ENCODE data around the gene NFIB. TPM values are rescaled to one million over a fixed set of nuclear protein-coding genes. Genes with fewer than 3 reads are reported as not detected.

The NFIB gene
- total and polyA plus RNA-seq, 2 donors from 2014 or later = 15.6 to 112 TPM

- no peak for FAIRE-seq
- no peak for TF ChIP-seq CTCF (IDR thresholded peaks at IDR 0.05; ENCODE audit: borderline replicate concordance, extremely low read depth, insufficient read depth)
- no peak overlapping the region for H3K4me3 ChIP-seq (ENCODE audit: low read length in 3 of 3)
- intact Hi-C loops (cut with DNase I) = no loop called here
- no peak for DNase-seq
- no peak overlapping the region for H3K9ac ChIP-seq (ENCODE audit: low read length in 3 of 3)
- no peaks in the 10 kb centered on the region for H3K36me3 ChIP-seq (ENCODE audit: control insufficient read depth in 2 of 3, insufficient read depth in 3 of 3, low read length in 3 of 3)
- no peak overlapping the region for H3K27ac ChIP-seq (ENCODE audit: low read depth in 2 of 2, low read length in 2 of 2)
- peaks cover 4% of the 10 kb centered on the region for H3K27me3 ChIP-seq (ENCODE audit: control insufficient read depth, insufficient read depth, low read length)
- H3K9me3 ChIP-seq (ENCODE audit: control insufficient read depth in 2 of 3, insufficient read depth in 1 of 3, low read length in 3 of 3) = no peaks in the 10 kb centered on the region
- H3K4me1 ChIP-seq (ENCODE audit: control insufficient read depth in 2 of 3, insufficient read depth in 2 of 3, low read depth in 1 of 3, low read length in 3 of 3) = no peaks in the 10 kb centered on the region
These were observed 22.3 kb upstream of the NFIB start for GRCh38 chr9:14336244-14336643.

- Histone ChIP-seq H3K27ac (ENCODE audit: low read depth in 2 of 2, low read length in 2 of 2) (no peak overlapping the region), H3K36me3 (ENCODE audit: control insufficient read depth in 2 of 3, insufficient read depth in 3 of 3, low read length in 3 of 3) (no peaks in the 10 kb centered on the region), H3K9ac (ENCODE audit: low read length in 3 of 3) (no peak overlapping the region), H3K4me3 (ENCODE audit: low read length in 3 of 3) (no peak overlapping the region), H3K27me3 (ENCODE audit: control insufficient read depth, insufficient read depth, low read length) (peaks cover 7% of the 10 kb centered on the region), H3K4me1 (ENCODE audit: control insufficient read depth in 2 of 3, insufficient read depth in 2 of 3, low read depth in 1 of 3, low read length in 3 of 3) (no peaks in the 10 kb centered on the region), H3K9me3 (ENCODE audit: control insufficient read depth in 2 of 3, insufficient read depth in 1 of 3, low read length in 3 of 3) (no peaks in the 10 kb centered on the region)
- FAIRE-seq (no peak), DNase-seq (no peak)
- intact Hi-C loops (cut with DNase I) = no loop called here
- no peak for TF ChIP-seq CTCF (IDR thresholded peaks at IDR 0.05; ENCODE audit: borderline replicate concordance, extremely low read depth, insufficient read depth)
These were observed 17.2 kb upstream of the NFIB start for GRCh38 chr9:14331120-14331519.

- no peak for TF ChIP-seq CTCF (IDR thresholded peaks at IDR 0.05; ENCODE audit: borderline replicate concordance, extremely low read depth, insufficient read depth)
- no peak for FAIRE-seq
- intact Hi-C loops (cut with DNase I) = no loop called here
These were observed 13.1 kb upstream of the NFIB start for GRCh38 chr9:14327036-14327435.

GRCh38 chr9:14326264-14326826, 12.4 kb upstream of the NFIB start:
- no peaks in the 10 kb centered on the region for H3K9me3 ChIP-seq (ENCODE audit: control insufficient read depth in 2 of 3, insufficient read depth in 1 of 3, low read length in 3 of 3)
- intact Hi-C loops (cut with DNase I) = no loop called here
- H3K4me3 ChIP-seq (ENCODE audit: low read length in 3 of 3) = no peak overlapping the region
- H3K36me3 ChIP-seq (ENCODE audit: control insufficient read depth in 2 of 3, insufficient read depth in 3 of 3, low read length in 3 of 3) = no peaks in the 10 kb centered on the region
- no peak for TF ChIP-seq CTCF (IDR thresholded peaks at IDR 0.05; ENCODE audit: borderline replicate concordance, extremely low read depth, insufficient read depth)
- FAIRE-seq (no peak), DNase-seq (peak in 1 of 5 donors; percentile 4)
- H3K4me1 ChIP-seq (ENCODE audit: control insufficient read depth in 2 of 3, insufficient read depth in 2 of 3, low read depth in 1 of 3, low read length in 3 of 3) = peaks cover 0 to 5% (median 4%) of the 10 kb centered on the region in 3 donors
- H3K9ac ChIP-seq (ENCODE audit: low read length in 3 of 3) = no peak overlapping the region
- H3K27ac ChIP-seq (ENCODE audit: low read depth in 2 of 2, low read length in 2 of 2) = no peak overlapping the region
- H3K27me3 ChIP-seq (ENCODE audit: control insufficient read depth, insufficient read depth, low read length) = peaks cover 28% of the 10 kb centered on the region

More at GRCh38 chr9:14327036-14327435, 13.1 kb upstream of the NFIB start:
- H3K4me1 ChIP-seq (ENCODE audit: control insufficient read depth in 2 of 3, insufficient read depth in 2 of 3, low read depth in 1 of 3, low read length in 3 of 3) = no peaks in the 10 kb centered on the region
- H3K9me3 ChIP-seq (ENCODE audit: control insufficient read depth in 2 of 3, insufficient read depth in 1 of 3, low read length in 3 of 3) = no peaks in the 10 kb centered on the region
- H3K4me3 ChIP-seq (ENCODE audit: low read length in 3 of 3) = no peak overlapping the region
- H3K27me3 ChIP-seq (ENCODE audit: control insufficient read depth, insufficient read depth, low read length) = peaks cover 24% of the 10 kb centered on the region
- no peaks in the 10 kb centered on the region for H3K36me3 ChIP-seq (ENCODE audit: control insufficient read depth in 2 of 3, insufficient read depth in 3 of 3, low read length in 3 of 3)
- no peak overlapping the region for H3K27ac ChIP-seq (ENCODE audit: low read depth in 2 of 2, low read length in 2 of 2)
- DNase-seq = no peak
- no peak overlapping the region for H3K9ac ChIP-seq (ENCODE audit: low read length in 3 of 3)

Data from kidney (tissue), 14 donors.